Activated CD4-positive, alpha-beta T cell treated with anti-CD3 and anti-CD28 coated beads for 36 hours (primary cell): ENCODE data around the gene SDC3. TPM values are rescaled to one million over a fixed set of nuclear protein-coding genes. Genes with fewer than 3 reads are reported as not detected.

ENCODE experiments used
- ATAC-seq: fragments of 200-7000 bp; cut with Tn5 transposase; one replicate; pipeline ENCODE4 v1.10.0; 2021; ENCODE audit warnings: mild to moderate bottlenecking, moderate library complexity
- CTCF ChIA-PET: fragments of 350-600 bp; sonication (Branson Sonifier 250); formaldehyde crosslinking; loops from one replicate; lab custom pipeline; 2021; ENCODE audit warnings: antibody characterized with exemption; lab: Charles Lee
- POLR2A ChIA-PET: fragments of 350-600 bp; sonication (Branson Sonifier 250); formaldehyde crosslinking; loops from one replicate; lab custom pipeline; 2021; ENCODE audit warnings: antibody characterized with exemption, inconsistent platforms; lab: Charles Lee
- DNase-seq: peaks from one replicate; pipeline ENCODE4 v3.0.0-alpha.2; 2020
- H3K27ac Mint-ChIP-seq: one replicate; pipeline ENCODE4 v1.8.0; 2021; ENCODE audit warnings: mixed read lengths
- H3K27me3 Mint-ChIP-seq: one replicate; pipeline ENCODE4 v1.8.0; 2021; ENCODE audit warnings: mixed read lengths
- H3K36me3 Mint-ChIP-seq: one replicate; pipeline ENCODE4 v1.8.0; 2021; ENCODE audit warnings: low read depth, mixed read lengths
- H3K4me1 Mint-ChIP-seq: one replicate; pipeline ENCODE4 v1.8.0; 2021; ENCODE audit warnings: mixed read lengths
- H3K4me3 Mint-ChIP-seq: one replicate; pipeline ENCODE4 v1.8.0; 2021; ENCODE audit warnings: mild to moderate bottlenecking, moderate library complexity, mixed read lengths
- H3K9me3 Mint-ChIP-seq: one replicate; pipeline ENCODE4 v1.8.0; 2021; ENCODE audit warnings: low read depth, mixed read lengths
- intact Hi-C, 2 experiments: fragments of 100-400 bp; cut with DNase I in 1 of 2; cut with micrococcal nuclease in 1 of 2; formaldehyde crosslinking; loops; one replicate each; pipeline versions ENCODE4 v1.14.2 to v1.15.1; 2022 to 2024; cut with DNase I, micrococcal nuclease
- total RNA-seq, 2 experiments: library from RNA; stranded (reverse); gene quantifications; one replicate each; pipeline ENCODE4 v1.2.3, GENCODE V29; 2021

Gene SDC3
- total RNA-seq, 2 experiments from 2014 or later, result 0.18 to 0.37 TPM

DNA sequence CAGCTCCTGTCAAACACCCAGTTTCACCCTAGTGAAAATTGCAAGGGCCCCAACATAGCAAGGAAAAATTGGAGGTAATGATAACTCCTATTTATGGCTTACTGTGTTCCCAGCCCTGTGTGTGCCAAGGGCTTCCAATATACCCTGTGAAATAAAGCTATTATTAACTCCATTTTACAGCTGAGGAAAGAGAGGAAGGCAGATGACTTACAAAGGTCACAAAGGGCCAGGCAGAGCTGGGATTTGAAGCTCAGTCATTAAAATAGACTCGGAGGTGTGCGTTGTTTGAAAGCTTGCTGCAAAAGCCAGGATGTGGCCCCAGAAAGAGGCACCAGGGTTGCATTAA is 20.2 kb upstream of the SDC3 start:
- peaks cover 8% of the 10 kb centered on the region for H3K36me3 Mint-ChIP-seq
- no peaks in the 10 kb centered on the region for H3K27me3 Mint-ChIP-seq
- no peak for ATAC-seq
- H3K27ac Mint-ChIP-seq, result no peak overlapping the region
- no peaks in the 10 kb centered on the region for H3K4me1 Mint-ChIP-seq
- CTCF ChIA-PET, result interaction anchor here (0.6 to 8.0 kb wide), 23 partner anchors 8 to 396 kb away, joined by 3 to 70 read pairs (median 4); partner anchors contain the start of gene MATN1
- POLR2A ChIA-PET, result no interaction called here
- DNase-seq, result no peak
- H3K9me3 Mint-ChIP-seq, result no peaks in the 10 kb centered on the region
- H3K4me3 Mint-ChIP-seq, result no peak overlapping the region
- intact Hi-C loops, result loop anchor here (1.0 to 5.0 kb wide), 5 partner anchors 126 to 211 kb away; no protein-coding TSS in a partner anchor

DNA sequence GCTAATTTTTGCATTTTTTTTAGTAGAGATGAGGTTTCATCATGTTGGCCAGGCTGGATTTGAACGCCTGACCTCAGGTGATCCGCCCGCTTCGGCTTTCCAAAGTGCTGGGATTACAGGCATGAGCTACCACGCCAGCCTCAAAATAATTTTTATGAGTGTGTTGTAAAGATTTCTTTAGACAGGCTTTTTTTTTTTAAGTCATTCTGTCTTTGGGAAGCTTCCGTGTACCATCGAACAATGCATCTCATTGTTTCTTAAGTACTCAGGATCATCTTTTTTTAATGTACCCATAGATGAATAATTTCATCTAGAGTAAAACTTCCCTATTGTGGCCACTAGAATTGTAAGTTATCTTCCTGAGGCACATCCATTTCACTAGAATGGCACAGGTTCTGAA is 19.6 kb upstream of the SDC3 start:
- ATAC-seq (no peak), DNase-seq (no peak)
- CTCF ChIA-PET, result interaction anchor here (0.7 to 8.0 kb wide), 21 partner anchors 8 to 321 kb away, joined by 3 to 70 read pairs (median 4); partner anchors contain the start of gene MATN1
- Mint-ChIP-seq H3K4me3 (no peak overlapping the region), H3K36me3 (peaks cover 6% of the 10 kb centered on the region), H3K27me3 (no peaks in the 10 kb centered on the region), H3K27ac (no peak overlapping the region), H3K9me3 (no peaks in the 10 kb centered on the region), H3K4me1 (no peaks in the 10 kb centered on the region)
- intact Hi-C loops, result loop anchor here (5.0 kb wide), 2 partner anchors 126 to 211 kb away; no protein-coding TSS in a partner anchor
- POLR2A ChIA-PET, result no interaction called here

DNA sequence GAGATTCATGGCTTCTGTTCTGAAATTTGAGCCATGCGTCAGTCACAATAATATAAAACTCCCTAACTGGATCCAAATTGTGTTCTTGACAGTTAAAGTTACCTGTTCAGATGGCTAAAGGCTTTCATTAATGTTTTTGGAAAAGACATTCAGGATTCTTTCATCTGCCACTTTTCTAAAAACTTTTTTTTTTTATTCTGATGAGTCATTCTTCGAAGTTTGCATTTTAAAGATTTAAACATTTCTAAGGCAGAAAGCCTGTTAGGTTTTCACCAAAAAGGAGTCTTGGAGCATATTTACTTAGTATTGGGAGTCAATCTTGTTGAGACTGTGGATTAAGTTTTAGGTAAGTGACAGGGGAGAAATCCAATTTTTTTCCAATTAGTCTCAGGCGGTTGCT is 18.9 kb upstream of the SDC3 start:
- Mint-ChIP-seq H3K27ac (no peak overlapping the region), H3K36me3 (peaks cover 2% of the 10 kb centered on the region), H3K27me3 (no peaks in the 10 kb centered on the region), H3K9me3 (no peaks in the 10 kb centered on the region), H3K4me1 (no peaks in the 10 kb centered on the region), H3K4me3 (no peak overlapping the region)
- ATAC-seq (no peak), DNase-seq (no peak)
- ChIA-PET POLR2A (no interaction called here), CTCF (interaction anchor here (0.8 to 8.0 kb wide), 3 partner anchors 17 to 125 kb away, joined by 3 to 70 read pairs (median 3); no protein-coding TSS in a partner anchor)
- intact Hi-C loops, result loop anchor here (5.0 kb wide), 2 partner anchors 125 to 210 kb away; no protein-coding TSS in a partner anchor

DNA sequence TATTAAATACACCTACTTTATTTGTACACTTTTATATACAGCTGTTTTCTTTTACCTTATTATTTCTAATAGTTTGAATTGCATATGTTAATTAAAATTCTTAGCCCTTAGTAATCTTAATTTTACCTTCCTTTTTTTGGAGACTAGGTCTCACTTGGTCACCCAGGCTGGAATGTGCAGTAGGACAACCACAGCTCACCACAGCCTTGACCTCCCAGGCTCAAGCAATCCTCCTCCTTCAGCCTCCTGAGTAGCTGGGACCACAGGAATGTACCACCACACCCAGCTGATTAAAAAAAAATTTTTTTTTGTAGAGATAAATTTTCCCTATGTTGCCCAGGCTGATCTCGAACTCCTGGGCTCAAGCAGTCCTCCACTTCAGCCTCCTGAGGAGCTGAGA is 15.0 kb upstream of the SDC3 start:
- H3K4me1 Mint-ChIP-seq, result no peaks in the 10 kb centered on the region
- no peak overlapping the region for H3K27ac Mint-ChIP-seq
- H3K4me3 Mint-ChIP-seq, result no peak overlapping the region
- DNase-seq (no peak), ATAC-seq (no peak)
- H3K36me3 Mint-ChIP-seq, result no peaks in the 10 kb centered on the region
- H3K9me3 Mint-ChIP-seq, result no peaks in the 10 kb centered on the region
- intact Hi-C loops, result no loop called here
- POLR2A ChIA-PET, result interaction anchor here (0.6 to 0.7 kb wide), 2 partner anchors 9 to 122 kb away, joined by 3 to 6 read pairs; no protein-coding TSS in a partner anchor
- peaks cover 4% of the 10 kb centered on the region for H3K27me3 Mint-ChIP-seq
- CTCF ChIA-PET, result interaction anchor here (0.6 to 5.9 kb wide), 7 partner anchors 8 to 1997 kb away, joined by 3 to 40 read pairs (median 4); no protein-coding TSS in a partner anchor

DNA sequence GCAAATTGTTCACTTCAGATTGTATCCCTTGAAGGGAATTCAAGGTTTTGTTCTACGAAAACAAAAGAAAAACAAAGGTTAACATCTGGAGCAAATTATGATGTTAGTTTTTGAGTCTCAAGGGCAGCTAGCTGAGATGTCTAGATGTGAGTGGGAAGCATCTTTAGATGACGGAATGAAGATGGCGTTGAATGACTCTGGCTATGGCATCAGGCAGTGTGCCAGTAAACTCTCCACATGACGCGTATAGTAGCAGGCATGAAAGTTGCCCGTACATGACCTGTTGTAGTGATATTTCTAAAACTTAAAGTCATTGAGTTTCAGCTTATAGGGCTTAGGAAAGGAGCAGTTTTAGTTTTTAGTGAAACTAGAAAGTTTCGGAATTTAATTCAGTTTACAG is 12.3 kb upstream of the SDC3 start:
- Mint-ChIP-seq H3K4me3 (no peak overlapping the region), H3K36me3 (no peaks in the 10 kb centered on the region), H3K9me3 (no peaks in the 10 kb centered on the region), H3K27me3 (peaks cover 4% of the 10 kb centered on the region), H3K27ac (no peak overlapping the region), H3K4me1 (no peaks in the 10 kb centered on the region)
- intact Hi-C loops, result no loop called here
- ATAC-seq (no peak), DNase-seq (no peak)
- ChIA-PET CTCF (interaction anchor here (0.9 to 5.9 kb wide), 7 partner anchors 8 to 202 kb away, joined by 3 to 40 read pairs (median 6); no protein-coding TSS in a partner anchor), POLR2A (no interaction called here)

DNA sequence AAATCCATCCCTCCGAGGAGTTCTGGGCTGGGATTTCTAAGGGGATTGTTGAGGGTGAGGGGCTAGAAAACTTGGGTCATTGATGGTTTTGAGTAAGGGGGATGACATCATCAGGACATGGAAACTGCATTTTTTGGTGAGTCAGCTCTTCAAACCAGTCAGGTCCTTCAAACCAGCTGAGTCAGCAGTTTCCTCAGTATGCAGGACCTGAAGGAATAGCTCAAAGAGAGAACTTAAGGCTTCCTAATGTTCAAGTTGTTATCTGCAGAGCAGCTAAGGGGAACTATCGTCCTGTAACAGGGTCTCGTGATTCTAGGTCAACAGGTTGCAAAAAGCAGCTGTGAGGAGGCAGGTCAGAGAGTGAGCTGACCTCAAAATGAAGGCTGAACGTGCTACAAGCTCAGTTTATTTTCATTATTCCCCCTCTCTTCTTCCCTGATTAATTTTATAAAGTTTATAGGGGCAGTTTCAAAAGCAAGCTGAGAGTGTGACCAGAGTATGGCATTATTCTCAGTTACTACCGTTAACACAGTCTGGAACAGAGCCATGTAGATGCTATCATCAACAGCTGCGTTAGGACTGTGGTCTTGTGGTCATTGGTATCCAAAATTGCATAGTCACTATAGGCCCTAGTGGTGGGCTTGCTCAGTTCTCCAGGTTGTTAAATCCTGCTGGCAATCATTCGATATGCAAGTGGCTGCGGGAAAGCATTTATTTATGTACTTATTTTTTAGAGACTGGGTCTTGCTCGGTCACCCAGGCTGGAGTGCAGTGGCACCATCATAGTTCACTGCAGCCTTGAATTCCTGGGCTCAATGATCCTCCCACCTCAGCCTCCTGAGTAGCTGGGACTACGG is 10.7 kb upstream of the SDC3 start:
- peaks cover 4% of the 10 kb centered on the region for H3K27me3 Mint-ChIP-seq
- intact Hi-C loops, result no loop called here
- H3K9me3 Mint-ChIP-seq, result no peaks in the 10 kb centered on the region
- H3K36me3 Mint-ChIP-seq, result no peaks in the 10 kb centered on the region
- ChIA-PET CTCF (interaction anchor here (0.7 to 5.9 kb wide), 7 partner anchors 8 to 268 kb away, joined by 3 to 40 read pairs (median 6); no protein-coding TSS in a partner anchor), POLR2A (interaction anchor here (0.7 kb wide), 1 partner anchor 65 kb away, joined by 3 read pairs; no protein-coding TSS in a partner anchor)
- no peak overlapping the region for H3K4me3 Mint-ChIP-seq
- ATAC-seq (no peak), DNase-seq (no peak)
- H3K27ac Mint-ChIP-seq, result no peak overlapping the region
- no peaks in the 10 kb centered on the region for H3K4me1 Mint-ChIP-seq

DNA sequence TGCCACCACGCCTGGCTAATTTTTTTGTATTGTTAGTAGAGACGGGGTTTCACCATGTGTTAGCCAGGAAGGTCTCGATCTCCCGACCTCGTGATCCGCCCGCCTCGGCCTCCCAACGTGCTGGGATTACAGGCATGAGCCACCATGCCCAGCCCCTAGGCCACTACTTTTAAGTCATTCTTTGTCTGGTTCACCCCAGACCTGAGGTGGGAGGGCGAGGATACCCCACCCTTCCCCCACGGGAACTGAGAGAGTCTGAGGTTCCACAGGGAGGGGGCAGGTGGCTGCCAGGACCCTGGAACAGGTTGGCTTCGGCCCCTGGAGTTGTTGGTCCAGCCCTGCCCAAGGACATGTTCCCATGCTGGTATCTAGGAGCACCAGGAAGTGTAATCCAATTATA is 7.7 kb upstream of the SDC3 start:
- Mint-ChIP-seq H3K4me3 (no peak overlapping the region), H3K9me3 (no peaks in the 10 kb centered on the region), H3K4me1 (peaks cover 2% of the 10 kb centered on the region), H3K36me3 (no peaks in the 10 kb centered on the region), H3K27me3 (peaks cover 4% of the 10 kb centered on the region), H3K27ac (no peak overlapping the region)
- ChIA-PET POLR2A (no interaction called here), CTCF (interaction anchor here (0.6 kb wide), 1 partner anchor 41 kb away, joined by 3 read pairs; no protein-coding TSS in a partner anchor)
- no peak for ATAC-seq
- intact Hi-C loops, result no loop called here
- no peak for DNase-seq

DNA sequence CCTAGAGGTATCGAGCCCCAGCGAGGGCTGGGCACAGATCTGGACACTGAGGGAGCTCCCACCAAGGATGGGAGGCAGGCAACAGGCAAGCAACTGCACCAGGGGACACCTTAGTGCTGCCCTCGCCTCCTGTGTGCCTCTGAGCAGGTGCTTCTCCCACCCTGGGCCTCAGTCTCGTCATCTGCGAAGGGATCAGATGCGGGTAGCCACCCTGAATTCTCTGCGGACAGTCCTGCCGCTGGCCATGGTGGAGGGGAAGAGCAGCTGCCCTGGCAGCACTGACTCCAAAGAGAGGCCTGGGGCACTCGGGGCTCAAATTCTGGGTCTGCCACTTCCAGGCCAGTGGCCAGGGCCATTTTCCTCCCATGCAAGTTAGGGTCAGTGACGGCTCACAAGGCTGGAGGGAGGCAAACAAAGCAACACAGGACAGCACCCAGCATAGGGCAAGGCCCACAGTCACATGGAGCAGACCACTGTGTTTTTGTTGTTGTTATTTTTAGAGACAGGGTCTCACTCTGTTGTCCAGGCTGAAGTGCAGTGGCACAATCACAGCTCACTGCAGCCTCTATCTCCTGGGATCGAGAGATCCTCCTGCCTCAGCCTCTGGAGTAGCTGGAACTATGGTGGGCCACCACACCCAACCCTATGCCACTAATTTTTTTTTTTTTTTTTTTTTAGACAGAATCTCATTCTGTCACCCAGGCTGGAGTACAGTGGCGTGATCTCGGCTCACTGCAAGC is 7.1 kb upstream of the SDC3 start:
- Mint-ChIP-seq H3K36me3 (no peaks in the 10 kb centered on the region), H3K4me3 (no peak overlapping the region), H3K27ac (no peak overlapping the region), H3K4me1 (peaks cover 2% of the 10 kb centered on the region), H3K27me3 (peaks cover under 1% of the 10 kb centered on the region), H3K9me3 (no peaks in the 10 kb centered on the region)
- DNase-seq (no peak), ATAC-seq (no peak)
- CTCF ChIA-PET, result interaction anchor here (0.6 to 8.0 kb wide), 6 partner anchors 11 to 196 kb away, joined by 3 to 145 read pairs (median 4); no protein-coding TSS in a partner anchor
- intact Hi-C loops, result no loop called here
- POLR2A ChIA-PET, result no interaction called here

DNA sequence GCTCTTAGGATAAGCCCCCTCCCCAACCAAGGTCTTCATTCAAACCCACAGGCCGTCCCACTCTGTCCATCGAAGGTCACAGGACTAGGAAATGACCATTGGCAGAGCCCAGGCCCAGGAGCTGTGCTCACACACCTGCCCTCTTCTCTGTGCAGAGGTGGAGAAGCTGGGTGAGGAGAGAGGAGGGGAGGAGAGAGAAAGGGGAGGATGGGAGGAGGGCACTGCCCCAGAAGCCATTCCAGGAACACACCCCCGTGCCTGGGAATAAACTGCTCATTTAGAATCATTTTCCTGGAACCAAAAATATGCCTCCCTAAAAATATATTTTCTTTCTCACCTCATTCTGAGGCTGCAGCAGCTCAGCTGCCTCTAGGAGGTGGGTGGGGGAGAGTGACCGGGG is 6.4 kb upstream of the SDC3 start:
- no peak overlapping the region for H3K27ac Mint-ChIP-seq
- DNase-seq, result no peak
- intact Hi-C loops, result no loop called here
- H3K36me3 Mint-ChIP-seq, result no peaks in the 10 kb centered on the region
- H3K27me3 Mint-ChIP-seq, result no peaks in the 10 kb centered on the region
- no peaks in the 10 kb centered on the region for H3K9me3 Mint-ChIP-seq
- no peak for ATAC-seq
- peaks cover 2% of the 10 kb centered on the region for H3K4me1 Mint-ChIP-seq
- CTCF ChIA-PET, result interaction anchor here (0.7 to 8.0 kb wide), 7 partner anchors 8 to 195 kb away, joined by 3 to 145 read pairs (median 5); no protein-coding TSS in a partner anchor
- POLR2A ChIA-PET, result no interaction called here
- no peak overlapping the region for H3K4me3 Mint-ChIP-seq

DNA sequence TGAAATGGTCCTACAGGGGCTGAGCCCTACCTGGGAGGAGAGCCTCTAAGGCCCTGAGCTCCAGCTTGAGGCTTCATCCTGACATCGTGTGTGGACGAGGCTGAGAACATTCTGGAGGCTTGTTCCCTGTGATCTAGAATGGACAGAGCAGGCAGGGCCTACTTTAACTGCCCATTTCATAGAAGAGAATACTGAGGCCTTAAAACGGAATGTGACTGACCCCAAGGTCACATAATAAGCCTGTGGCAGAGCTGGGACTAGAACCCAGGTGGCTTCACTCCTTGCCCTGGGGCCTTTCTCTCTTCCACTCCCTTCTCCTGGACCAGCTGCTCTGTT is 6.0 kb upstream of the SDC3 start:
- no peak for ATAC-seq
- H3K27me3 Mint-ChIP-seq, result peaks cover 4% of the 10 kb centered on the region
- no peaks in the 10 kb centered on the region for H3K9me3 Mint-ChIP-seq
- DNase-seq, result no peak
- H3K4me1 Mint-ChIP-seq, result peaks cover 2% of the 10 kb centered on the region
- H3K4me3 Mint-ChIP-seq, result no peak overlapping the region
- H3K36me3 Mint-ChIP-seq, result no peaks in the 10 kb centered on the region
- no peak overlapping the region for H3K27ac Mint-ChIP-seq
- intact Hi-C loops, result no loop called here
- ChIA-PET CTCF (interaction anchor here (0.7 to 8.0 kb wide), 7 partner anchors 8 to 194 kb away, joined by 3 to 145 read pairs (median 5); no protein-coding TSS in a partner anchor), POLR2A (no interaction called here)
